KMS-11 (cell line): ENCODE results near the gene COA5.

Experiments
- H2AFZ ChIP-seq: fragments of 200-600 bp; sonication (generic); 2 replicates; pipeline ENCODE4 v1.6.1; 2016; ENCODE audit warnings: antibody characterized with exemption, mixed run types, low read depth
- H3K27ac ChIP-seq: fragments of 200-600 bp; sonication (generic); 2 replicates; pipeline ENCODE4 v1.6.1; 2016; ENCODE audit warnings: mild to moderate bottlenecking, mixed run types
- H3K27me3 ChIP-seq: fragments of 200-600 bp; sonication (generic); 2 replicates; pipeline ENCODE4 v1.6.1; 2017; ENCODE audit warnings: mild to moderate bottlenecking, low read depth, mixed run types, moderate library complexity; ENCODE audit not compliant: insufficient read depth
- H3K36me3 ChIP-seq: fragments of 200-600 bp; sonication (generic); 2 replicates; pipeline ENCODE4 v1.6.1; 2017; ENCODE audit warnings: mild to moderate bottlenecking, mixed run types; ENCODE audit not compliant: insufficient read depth
- H3K4me1 ChIP-seq: fragments of 200-600 bp; sonication (generic); 2 replicates; pipeline ENCODE4 v1.6.1; 2016; ENCODE audit warnings: mild to moderate bottlenecking, low read depth, mixed run types; ENCODE audit not compliant: poor library complexity, severe bottlenecking
- H3K4me2 ChIP-seq: fragments of 200-600 bp; sonication (generic); 2 replicates; pipeline ENCODE4 v1.7.0; 2016; ENCODE audit warnings: mild to moderate bottlenecking, mixed run types
- H3K4me3 ChIP-seq: fragments of 200-600 bp; sonication (generic); IDR thresholded peaks from 2 replicates; pipeline ENCODE4 v1.6.1; 2017; ENCODE audit warnings: low read depth, low read length, mixed read lengths; ENCODE audit not compliant: insufficient read depth
- H3K79me2 ChIP-seq: fragments of 200-600 bp; sonication (generic); 2 replicates; pipeline ENCODE4 v1.6.1; 2016; ENCODE audit warnings: low read depth, mixed run types; ENCODE audit not compliant: insufficient read depth
- H3K9ac ChIP-seq: fragments of 200-600 bp; sonication (generic); 2 replicates; pipeline ENCODE4 v1.6.1; 2016; ENCODE audit warnings: mild to moderate bottlenecking, mixed run types
- H4K20me1 ChIP-seq: fragments of 200-600 bp; sonication (generic); 2 replicates; pipeline ENCODE4 v1.6.1; 2016; ENCODE audit warnings: mild to moderate bottlenecking, mixed run types; ENCODE audit not compliant: insufficient read depth
- TF ChIP-seq, protein P1 (sequence below): fragments of 200-600 bp; sonication (generic); conservative IDR thresholded peaks from 2 replicates; pipeline ENCODE4 v1.6.1; 2017; ENCODE audit warnings: low read depth, mild to moderate bottlenecking, antibody characterized with exemption, low read length, moderate library complexity, mixed read lengths

The COA5 gene

DNA sequence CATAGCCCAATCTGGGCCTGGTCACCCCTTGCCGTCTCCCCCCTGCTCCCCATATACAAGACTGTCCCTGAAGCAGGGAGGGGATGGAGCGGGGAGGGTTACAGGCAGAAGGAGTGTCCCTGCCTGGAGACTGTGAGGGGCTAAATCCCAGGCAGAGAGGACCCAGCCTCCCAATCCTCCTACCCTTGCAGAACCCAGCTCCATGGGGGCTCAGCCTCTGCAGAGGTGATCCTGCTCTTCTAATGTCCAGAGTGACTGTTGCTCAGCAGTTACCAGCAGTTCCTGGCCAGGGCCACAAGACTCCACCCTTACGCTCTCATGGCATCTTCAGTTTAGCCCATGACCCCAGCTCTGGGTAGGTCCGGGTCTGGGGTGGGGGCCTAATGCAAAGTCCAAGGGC, 58.1 kb downstream of the COA5 start:
- H3K4me3 ChIP-seq = no peak overlapping the region
- no peak overlapping the region for H3K9ac ChIP-seq
- no peaks in the 10 kb centered on the region for H3K79me2 ChIP-seq
- H3K4me2 ChIP-seq = no peak overlapping the region
- H3K36me3 ChIP-seq = no peaks in the 10 kb centered on the region; the same call in 1 of the 2 replicates
- TF ChIP-seq, protein P1, sequence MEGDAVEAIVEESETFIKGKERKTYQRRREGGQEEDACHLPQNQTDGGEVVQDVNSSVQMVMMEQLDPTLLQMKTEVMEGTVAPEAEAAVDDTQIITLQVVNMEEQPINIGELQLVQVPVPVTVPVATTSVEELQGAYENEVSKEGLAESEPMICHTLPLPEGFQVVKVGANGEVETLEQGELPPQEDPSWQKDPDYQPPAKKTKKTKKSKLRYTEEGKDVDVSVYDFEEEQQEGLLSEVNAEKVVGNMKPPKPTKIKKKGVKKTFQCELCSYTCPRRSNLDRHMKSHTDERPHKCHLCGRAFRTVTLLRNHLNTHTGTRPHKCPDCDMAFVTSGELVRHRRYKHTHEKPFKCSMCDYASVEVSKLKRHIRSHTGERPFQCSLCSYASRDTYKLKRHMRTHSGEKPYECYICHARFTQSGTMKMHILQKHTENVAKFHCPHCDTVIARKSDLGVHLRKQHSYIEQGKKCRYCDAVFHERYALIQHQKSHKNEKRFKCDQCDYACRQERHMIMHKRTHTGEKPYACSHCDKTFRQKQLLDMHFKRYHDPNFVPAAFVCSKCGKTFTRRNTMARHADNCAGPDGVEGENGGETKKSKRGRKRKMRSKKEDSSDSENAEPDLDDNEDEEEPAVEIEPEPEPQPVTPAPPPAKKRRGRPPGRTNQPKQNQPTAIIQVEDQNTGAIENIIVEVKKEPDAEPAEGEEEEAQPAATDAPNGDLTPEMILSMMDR = no peak
- no peaks in the 10 kb centered on the region for H4K20me1 ChIP-seq
- peaks cover 58% of the 10 kb centered on the region for H3K4me1 ChIP-seq
- H3K27ac ChIP-seq = no peak overlapping the region
- H3K27me3 ChIP-seq = no peaks in the 10 kb centered on the region
- no peak overlapping the region for H2AFZ ChIP-seq
